ENCODE data around the gene PAX7. TPM values are rescaled to one million over a fixed set of nuclear protein-coding genes. Genes with fewer than 3 reads are reported as not detected.

PAX7 gene
- total and polyA plus RNA-seq, 9 of the 15 experiments (the other 6 are each of a cell fraction or from before 2014, with no cell fraction given): not detected

GRCh38 chr1:18722270-18722669 lies 91.6 kb downstream of the PAX7 start (continued):
- no peak for TF ChIP-seq NONO (IDR thresholded peaks at IDR 0.05; ENCODE audit: low read depth in 2 of 2, low read length in 1 of 2)
- no peak for TF ChIP-seq MTA2 (IDR thresholded peaks at IDR 0.05; ENCODE audit: low read depth)
- TF ChIP-seq E2F5 (CRISPR knock-in tag; IDR thresholded peaks at IDR 0.05): no peak
- TF ChIP-seq RAD21 (CRISPR knock-in tag; conservative IDR thresholded peaks at IDR 0.05 in 1 of 2, IDR thresholded peaks at IDR 0.05 in 1 of 2): no peak
- no peak for TF ChIP-seq TEAD2 (tag; IDR thresholded peaks at IDR 0.05)
- TF ChIP-seq HCFC1 (IDR thresholded peaks at IDR 0.05; ENCODE audit: low read depth, low read length): no peak

GRCh38 chr1:18723206-18723605 lies 92.6 kb downstream of the PAX7 start:
- 1% methylated on average over 9 of the region's 9 CpGs for WGBS (ENCODE audit: insufficient coverage, low coverage, missing lambda C conversion rate)
- Histone ChIP-seq H3K4me3 (no peak overlapping the region), H3K9me3 (replicated peaks; ENCODE audit: control insufficient read depth, insufficient read depth, low read depth, low read length) (no peaks in the 10 kb centered on the region), H3K4me2 (ENCODE audit: insufficient read depth, low read length) (no peak overlapping the region), H3K27ac (ENCODE audit: extremely low read depth, low read depth, low read length) (no peak overlapping the region), H2AFZ (ENCODE audit: low read depth, low read length) (no peak overlapping the region), H3K9ac (ENCODE audit: insufficient read depth in 1 of 2, low read depth in 2 of 2, low read length in 2 of 2) (no peak overlapping the region), H3K36me3 (ENCODE audit: control insufficient read depth, insufficient read depth, low read length) (no peaks in the 10 kb centered on the region), H3K9me1 (ENCODE audit: control insufficient read depth, insufficient read depth, low read length) (no peaks in the 10 kb centered on the region), H3K79me2 (ENCODE audit: control insufficient read depth, insufficient read depth, low read length) (no peaks in the 10 kb centered on the region), H3K4me1 (replicated peaks in 1 of 2; ENCODE audit: control insufficient read depth in 2 of 2, insufficient read depth in 2 of 2, low read length in 2 of 2) (peaks cover 0 to 5% of the 10 kb centered on the region in 2 experiments; a peak in 1 of 5 replicates), H4K20me1 (replicated peaks; ENCODE audit: control insufficient read depth, insufficient read depth, low read length) (peaks cover 12% of the 10 kb centered on the region), H3K27me3 (ENCODE audit: control insufficient read depth in 2 of 2, insufficient read depth in 2 of 2, low read length in 2 of 2) (peaks cover 34 to 89% of the 10 kb centered on the region in 2 experiments)
- in situ Hi-C loops (cut with MboI) (no loop called here), intact Hi-C loops (cut with micrococcal nuclease) (no loop called here)
- no TSS peak for BruUV-seq (replicated peaks)
- CTCF ChIA-PET (ENCODE audit: low intra/inter-chr PET ratio): no interaction called here
- ATAC-seq: no peak
- POLR2A ChIA-PET: interaction anchor here (0.7 to 2.1 kb wide), 5 partner anchors 8 to 38 kb away, joined by 3 to 9 read pairs (median 4); no protein-coding TSS in a partner anchor
- TF ChIP-seq FOXJ3 (CRISPR knock-in tag; IDR thresholded peaks at IDR 0.05): no peak
- TF ChIP-seq ZNF696 (CRISPR knock-in tag; conservative IDR thresholded peaks at IDR 0.05): no peak
- no peak for TF ChIP-seq SFPQ (IDR thresholded peaks at IDR 0.05; ENCODE audit: low read depth, low read length)
- TF ChIP-seq MAFK (IDR thresholded peaks at IDR 0.05; ENCODE audit: low read length): no peak
- no peak for TF ChIP-seq JUNB (CRISPR knock-in tag; conservative IDR thresholded peaks at IDR 0.05)
- no peak for TF ChIP-seq ZNF316 (IDR thresholded peaks at IDR 0.05)
- TF ChIP-seq ZNF717 (CRISPR knock-in tag; IDR thresholded peaks at IDR 0.05): no peak
- TF ChIP-seq DNMT1 (IDR thresholded peaks at IDR 0.05): no peak
- no peak for TF ChIP-seq RHOXF2B (CRISPR knock-in tag; conservative IDR thresholded peaks at IDR 0.05)
- no peak for TF ChIP-seq NR2C1 (IDR thresholded peaks at IDR 0.05)
- no peak for TF ChIP-seq NR2C1 (tag; IDR thresholded peaks at IDR 0.05)
- TF ChIP-seq SNRNP70 (optimal IDR thresholded peaks at IDR 0.05; ENCODE audit: low read depth, low read length): no peak
- TF ChIP-seq CAMTA2 (CRISPR knock-in tag; conservative IDR thresholded peaks at IDR 0.05): no peak
- TF ChIP-seq PTBP1 (IDR thresholded peaks at IDR 0.05; ENCODE audit: low read depth, low read length): no peak
- DNase-seq (ENCODE audit: extremely low read depth in 1 of 4, low spot score in 3 of 4): no peak
- FAIRE-seq: no peak
